ENCODE data around the gene GABBR2.
"Not testable (repeated sequence)": the region's sequence is repeated elsewhere in the genome, so short reads cannot be mapped to it uniquely, and the experiment has no call there.

The GABBR2 gene

DNA sequence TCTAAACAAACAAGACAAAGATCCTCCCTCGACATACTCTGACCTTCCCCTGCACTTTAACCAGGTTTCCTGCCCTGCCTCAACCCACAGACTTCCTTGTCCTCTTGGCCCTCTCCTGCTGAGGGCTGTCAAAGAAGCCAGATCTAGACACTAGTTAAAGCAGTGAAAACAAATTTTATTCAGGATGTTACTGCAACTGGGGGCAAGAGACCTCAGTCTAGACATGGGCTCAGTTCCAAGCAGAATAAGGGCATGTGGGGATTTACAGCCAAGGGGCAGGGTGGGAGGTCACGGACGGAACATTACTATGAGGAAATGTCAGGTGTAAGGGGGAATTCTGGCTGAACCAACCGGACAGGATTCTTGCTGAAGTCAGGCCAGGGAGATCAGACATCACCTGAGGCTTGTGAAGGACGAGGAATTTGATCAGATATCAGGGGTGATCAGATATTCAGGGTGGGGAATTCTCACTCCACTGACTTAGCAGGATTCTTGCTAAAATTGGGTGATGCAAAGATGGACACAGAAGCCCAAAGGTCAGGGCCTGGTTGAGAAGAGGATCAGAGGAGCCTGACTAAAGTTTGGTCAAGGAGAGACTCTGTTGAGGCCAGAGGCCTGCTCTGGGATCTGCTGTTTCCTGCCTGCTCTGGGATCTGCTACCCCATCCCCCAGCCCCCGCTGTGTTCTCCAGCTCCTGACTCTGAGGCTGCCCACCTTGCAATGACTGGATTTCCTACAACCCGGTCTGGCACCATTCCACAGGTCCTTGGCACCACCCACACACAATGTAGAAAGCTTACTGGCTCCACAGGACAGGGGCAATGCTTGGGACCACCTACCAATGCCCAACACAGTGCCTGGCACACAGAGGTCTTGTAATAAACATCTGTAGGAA, 21.5 kb downstream of the GABBR2 start:
- no peak for DNase-seq (ENCODE audit: low read depth in 2 of 2)

DNA sequence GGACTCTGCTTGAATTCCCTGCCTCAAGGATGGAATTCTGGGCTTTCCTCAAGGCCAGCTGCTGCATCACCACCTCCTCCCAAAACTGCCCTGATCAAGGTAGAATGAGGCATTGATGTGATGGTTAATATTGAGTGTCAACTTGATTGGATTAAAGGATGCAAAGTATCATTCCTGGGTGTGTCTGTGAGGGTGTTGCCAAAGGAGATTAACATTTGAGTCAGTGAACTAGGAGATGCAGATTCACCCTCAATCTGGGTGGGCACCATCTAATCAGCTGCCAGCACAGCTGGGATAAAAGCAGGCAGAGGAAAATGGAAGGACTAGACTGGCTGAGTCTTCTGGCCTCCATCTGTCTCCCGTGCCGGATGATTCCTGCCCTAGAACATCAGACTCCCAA, 23.9 kb downstream of the GABBR2 start:
- not testable (repeated sequence) for DNase-seq (ENCODE audit: low read depth in 2 of 2)

DNA sequence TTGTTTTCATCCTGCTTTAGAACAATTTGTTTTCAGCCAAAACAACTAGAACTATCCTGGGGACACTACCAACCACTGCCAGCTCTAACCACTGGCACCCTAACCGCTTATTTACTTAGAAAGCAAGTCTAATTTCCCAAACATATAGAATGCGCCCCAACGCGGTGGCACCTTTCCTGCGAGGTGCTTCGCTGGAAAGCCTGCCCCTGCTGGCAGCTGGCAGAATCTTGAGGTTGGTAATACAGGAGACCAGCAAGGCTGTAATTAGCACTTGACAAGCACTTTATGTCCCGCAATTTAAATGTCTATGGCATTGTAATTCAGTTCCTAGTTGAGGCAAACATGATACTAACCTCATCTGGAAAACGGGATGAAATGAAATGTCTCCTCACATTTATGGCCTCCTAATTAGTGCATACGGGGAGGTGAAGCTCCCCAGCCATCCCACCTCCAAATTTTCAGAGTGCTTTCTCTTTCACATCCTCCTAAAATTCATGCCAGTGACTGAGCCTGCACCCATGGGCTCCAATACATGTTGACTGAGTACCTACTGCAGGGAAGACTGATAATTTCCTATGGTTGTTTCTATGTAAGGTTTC, 30.4 kb downstream of the GABBR2 start:
- no peak for DNase-seq (ENCODE audit: low read depth in 2 of 2)

DNA sequence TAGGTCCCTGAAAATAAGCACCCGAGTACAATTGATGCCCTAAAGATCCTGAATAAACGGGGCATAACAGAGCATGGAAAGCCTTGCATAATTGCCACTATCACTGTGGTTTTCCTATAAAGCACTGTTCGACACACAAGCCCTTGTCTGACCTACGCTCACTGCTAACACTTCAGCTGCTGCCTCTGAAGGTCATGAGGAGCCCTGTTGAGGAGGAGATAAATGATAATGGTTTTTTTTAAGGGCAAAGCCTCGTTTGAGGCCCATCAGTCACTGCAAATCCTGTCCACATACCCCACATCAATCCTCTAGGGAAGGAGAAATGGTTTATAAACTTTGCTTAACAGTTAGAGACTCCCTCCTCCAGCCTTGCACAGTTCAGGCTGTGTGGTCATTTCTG, 35.1 kb downstream of the GABBR2 start:
- no peak for DNase-seq (ENCODE audit: low read depth in 2 of 2)

DNA sequence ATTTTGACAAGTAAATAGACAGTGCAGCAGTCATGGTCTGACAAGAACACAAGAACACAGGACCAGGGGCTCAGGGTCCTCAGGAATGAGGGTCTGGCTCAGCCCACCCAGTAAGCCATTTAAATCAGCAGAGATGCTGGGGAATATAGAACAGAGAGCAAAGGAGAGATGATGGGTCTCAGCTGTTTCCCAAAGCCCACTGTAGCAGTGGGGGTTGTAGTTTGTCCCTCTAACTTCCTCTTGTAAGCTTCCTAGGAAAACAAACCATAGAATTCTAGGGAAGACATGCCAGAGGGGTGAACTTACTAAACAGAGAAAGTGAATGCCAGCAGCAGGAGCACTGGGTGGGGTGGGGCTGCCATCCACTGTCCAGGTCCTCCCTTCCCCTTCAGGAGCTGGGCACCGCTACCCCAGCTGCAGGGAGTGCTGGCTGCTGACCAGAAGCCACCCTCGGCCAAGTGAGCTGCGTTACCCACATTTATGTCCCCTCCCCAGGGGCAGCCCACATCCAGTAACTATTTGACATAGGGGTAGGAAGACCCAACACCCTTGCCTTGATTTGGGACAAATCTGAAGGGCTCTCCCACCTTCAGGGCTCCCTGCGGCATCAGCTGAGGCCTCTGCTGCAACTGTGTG, 41.6 kb downstream of the GABBR2 start:
- DNase-seq (ENCODE audit: low read depth in 2 of 2), result no peak

DNA sequence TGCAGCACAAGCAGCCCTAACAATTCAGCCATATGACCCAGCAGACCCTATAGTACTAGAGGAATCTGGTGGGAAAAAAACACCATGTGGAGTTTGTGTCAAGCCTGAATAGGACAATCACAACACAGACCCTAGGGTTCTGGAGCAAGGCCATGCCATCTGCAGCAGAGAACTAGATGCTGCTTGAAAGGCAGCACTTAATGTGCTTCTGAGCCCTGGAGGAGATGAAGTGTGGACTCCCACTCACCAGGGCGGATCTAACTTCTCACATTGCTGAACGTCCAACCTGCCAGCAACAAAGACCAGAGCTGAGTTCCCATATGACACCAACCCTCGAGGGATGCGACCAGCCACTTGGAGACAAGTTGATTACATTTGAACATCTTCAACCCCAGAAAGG, 43.2 kb downstream of the GABBR2 start:
- no peak for DNase-seq (ENCODE audit: low read depth in 2 of 2)

DNA sequence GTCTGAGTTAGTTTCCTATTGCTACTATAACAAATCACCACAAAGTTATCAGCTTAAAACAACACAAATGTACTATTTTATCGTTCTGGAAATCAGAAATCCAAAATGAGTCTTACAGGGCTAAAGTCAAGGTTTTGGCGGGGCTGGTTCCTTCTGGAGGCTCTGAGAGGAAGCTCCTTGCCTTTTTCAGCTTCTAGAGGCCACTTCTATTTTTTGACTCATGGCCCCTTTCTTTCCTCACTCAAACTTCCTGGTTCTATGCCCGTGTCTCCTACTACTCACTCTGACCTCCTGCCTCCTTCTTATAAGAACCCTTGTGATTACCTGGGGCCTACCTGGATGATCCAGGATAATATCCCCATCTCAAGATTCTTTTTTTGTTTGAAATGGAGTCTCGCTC, 48.2 kb downstream of the GABBR2 start:
- DNase-seq (ENCODE audit: low read depth in 2 of 2), result no peak

DNA sequence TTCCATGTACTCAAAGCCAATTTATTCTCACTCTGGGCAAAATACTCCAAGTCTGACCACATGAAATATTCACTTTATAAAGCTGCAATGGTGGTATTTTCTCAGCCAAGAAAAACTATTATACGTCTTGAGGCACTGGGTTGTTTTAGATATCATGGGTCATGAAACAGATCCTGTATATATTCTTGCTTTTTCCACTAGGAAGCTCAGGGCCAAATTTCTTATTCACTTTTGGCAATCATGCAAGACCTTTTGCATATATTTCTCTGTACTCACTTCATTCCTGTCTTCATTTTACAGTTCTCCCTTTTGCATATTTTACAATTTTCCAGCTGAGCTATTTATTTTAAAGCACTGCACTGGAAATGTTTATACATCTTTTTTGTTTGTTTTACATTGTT, 49.8 kb downstream of the GABBR2 start:
- DNase-seq (ENCODE audit: low read depth in 2 of 2), result peak in 1 of 2 experiments; percentile 4

DNA sequence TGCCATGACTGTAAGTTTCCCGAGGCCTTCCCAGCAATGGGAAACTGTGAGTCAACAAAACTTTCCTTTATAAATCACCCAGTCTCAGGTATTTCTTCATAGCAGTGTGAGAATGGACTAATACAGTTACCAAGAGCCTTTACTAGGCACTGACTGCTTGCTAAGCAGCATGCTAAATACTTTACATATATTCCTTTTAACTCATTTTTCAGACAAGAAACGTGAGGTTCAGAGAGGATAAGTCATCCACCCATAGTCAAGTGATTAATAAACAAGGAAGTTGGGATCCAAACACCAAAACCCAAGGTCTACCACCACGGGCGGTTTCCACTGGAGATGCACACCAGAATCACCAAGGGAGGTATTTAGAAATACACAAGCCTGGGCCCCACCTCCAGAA, 50.8 kb downstream of the GABBR2 start:
- DNase-seq (ENCODE audit: low read depth in 2 of 2), result peak in 1 of 2 experiments; percentile 4

DNA sequence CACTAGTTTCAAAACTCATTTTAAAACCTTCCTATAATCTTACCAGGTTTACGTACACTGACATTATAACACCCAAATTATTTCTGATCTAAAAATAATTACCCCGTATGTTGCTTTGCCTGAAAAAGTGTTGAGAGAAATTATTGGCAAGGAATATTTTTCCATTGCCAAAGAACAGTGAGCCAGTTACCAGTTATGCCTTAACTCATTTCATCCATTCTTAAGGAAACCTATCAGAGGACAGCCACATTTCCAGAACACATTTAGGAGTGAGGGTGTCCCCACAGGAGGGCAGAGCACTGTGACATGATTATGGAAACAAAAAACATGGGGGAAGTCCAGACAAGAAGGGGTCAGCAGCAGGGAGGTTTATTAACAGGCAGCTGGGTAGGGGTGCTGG, 52.2 kb downstream of the GABBR2 start:
- no peak for DNase-seq (ENCODE audit: low read depth in 2 of 2)

DNA sequence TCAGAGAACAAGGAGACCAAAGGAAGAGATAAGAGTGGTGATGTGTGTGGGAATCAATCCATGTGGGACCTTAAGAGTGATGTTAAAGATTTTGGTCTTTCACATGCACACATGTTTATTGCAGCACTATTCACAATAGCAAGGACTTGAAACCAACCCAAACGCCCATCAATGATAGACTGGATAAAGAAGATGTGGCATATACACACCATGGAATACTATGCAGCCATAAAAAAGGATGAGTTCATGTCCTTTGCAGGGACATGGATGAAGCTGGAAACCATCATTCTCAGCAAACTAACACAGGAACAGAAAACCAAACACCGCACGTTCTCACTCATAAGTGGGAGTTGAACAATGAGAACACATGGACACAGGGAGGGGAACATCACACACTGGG, 53.3 kb downstream of the GABBR2 start:
- not testable (repeated sequence) for DNase-seq (ENCODE audit: low read depth in 2 of 2)

DNA sequence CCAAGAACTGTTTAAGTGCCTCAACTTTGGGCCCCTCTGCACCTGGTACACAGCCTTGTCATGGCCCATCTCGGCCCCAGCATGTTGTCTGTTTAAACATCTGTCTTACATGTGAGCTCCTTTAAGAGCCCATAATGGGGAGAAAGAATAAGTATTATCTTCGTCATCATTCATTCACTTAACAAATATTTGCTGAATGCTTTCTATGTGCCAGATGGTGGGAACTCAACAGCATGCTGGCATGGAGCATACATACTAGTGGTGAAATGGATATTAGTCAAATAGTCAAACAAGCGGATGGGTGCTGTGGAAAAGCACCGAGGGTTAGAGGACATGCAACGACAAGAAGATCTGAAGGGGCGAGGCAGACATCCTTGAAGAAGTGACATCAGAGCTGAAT, 54.5 kb downstream of the GABBR2 start:
- peak; percentile 63 to 67 for DNase-seq (ENCODE audit: low read depth in 2 of 2)

DNA sequence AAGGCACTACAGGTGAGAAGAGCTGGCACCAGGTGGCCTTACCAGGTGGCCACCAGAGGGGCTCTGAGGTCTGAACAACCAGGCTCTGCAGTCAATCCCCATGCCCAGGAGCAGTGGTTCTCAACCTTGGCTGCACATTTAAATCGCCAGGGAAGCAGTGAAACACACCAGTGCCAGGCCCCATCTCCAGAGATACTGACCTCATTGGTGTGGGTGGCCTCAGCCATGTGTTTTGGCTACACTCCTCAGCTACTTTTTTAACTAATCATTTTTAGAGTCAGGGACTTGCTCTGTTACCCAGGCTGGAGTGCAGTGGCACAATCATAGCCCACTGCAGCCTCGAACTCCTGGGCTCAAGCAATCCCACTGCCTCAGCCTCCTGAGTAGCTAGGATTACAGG, 56.0 kb downstream of the GABBR2 start:
- no peak for DNase-seq (ENCODE audit: low read depth in 2 of 2)

DNA sequence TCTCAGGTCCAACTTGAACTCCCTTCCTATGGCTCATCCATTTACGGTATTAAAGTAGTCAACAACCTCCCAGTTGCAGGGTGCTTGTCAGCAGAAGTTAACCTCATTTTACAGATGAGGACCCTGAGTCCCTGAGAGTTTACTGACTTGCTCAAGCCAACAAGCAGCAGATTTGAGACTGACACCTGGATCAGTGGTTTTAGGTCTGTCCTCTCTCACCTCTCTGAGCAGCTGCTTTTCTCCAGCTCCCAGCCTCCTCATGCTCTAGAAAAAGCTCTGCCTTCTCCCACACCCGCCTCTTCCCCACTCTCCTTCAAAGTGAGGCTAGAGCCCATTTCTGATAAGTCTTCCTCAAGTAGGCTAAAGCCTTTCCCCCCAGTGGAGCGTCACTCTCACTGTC, 56.4 kb downstream of the GABBR2 start:
- no peak for DNase-seq (ENCODE audit: low read depth in 2 of 2)

DNA sequence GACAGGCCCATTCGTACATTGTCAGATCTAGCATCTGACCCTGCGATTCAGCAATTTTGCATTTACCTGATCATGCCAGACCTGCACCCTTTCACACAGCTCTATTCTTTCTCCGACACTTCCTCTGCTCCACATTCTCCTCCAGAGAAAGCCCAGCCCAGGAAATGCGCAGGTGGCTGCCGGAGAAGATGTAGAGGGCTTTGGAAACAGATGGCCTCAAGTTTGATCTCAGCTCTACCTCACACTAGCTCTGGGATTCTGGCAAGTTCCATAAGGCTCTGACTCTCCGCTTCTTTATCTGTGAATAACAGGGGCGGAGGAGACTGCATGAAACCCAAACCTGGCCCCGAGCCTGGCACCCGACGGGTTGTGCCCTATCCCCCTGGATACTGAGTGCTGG, 61.5 kb downstream of the GABBR2 start:
- DNase-seq (ENCODE audit: low read depth in 2 of 2), result no peak

DNA sequence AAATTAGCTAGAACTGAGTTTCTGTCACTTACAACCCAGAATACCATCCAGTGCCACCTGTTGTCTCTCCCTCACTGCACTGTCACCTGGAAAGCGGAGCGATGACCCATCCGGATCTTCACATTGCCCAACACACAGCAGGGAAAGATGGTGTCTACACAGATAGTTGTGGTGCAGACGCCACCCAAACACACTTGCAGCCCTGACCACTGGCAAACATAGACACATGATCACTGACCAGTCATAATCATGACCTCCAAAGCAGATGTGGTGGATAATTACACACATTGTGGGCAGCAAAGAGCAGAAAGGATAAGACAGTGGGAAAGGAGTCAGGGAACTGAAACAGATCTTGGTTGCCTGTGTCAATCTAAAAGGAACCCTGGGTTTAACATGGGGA, 64.7 kb downstream of the GABBR2 start:
- no peak for DNase-seq (ENCODE audit: low read depth in 2 of 2)

DNA sequence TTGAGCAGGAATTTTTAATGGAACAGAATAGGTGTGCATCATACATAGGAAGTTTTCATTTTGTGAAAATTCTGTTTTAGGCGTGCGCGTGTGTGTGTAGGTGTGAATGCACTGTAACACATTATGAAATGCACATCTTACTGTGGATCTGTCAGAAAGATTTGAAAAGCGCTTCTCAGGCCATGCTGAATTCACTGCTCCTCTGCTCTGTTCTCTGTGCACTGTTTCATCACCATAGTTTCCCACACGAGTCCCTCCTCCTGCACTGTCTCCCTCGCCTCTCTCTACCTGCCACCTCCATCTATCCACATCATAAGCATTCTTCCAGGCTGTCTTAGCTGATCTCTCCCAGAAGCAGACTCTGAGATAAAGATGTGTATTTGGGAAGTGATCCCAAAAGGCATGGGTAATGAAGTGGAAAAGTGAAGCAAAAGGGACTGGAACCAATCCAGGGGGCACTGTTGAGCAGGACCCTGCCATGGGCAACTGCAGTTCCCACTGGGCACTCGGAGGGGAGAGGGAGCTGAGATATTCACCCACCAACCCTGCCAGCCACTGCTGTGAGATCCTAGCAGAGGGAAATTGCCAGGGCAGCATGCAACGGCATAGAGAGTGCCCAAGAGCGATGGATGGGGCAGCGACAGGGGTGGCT, 65.9 kb downstream of the GABBR2 start:
- no peak for DNase-seq (ENCODE audit: low read depth in 2 of 2)

DNA sequence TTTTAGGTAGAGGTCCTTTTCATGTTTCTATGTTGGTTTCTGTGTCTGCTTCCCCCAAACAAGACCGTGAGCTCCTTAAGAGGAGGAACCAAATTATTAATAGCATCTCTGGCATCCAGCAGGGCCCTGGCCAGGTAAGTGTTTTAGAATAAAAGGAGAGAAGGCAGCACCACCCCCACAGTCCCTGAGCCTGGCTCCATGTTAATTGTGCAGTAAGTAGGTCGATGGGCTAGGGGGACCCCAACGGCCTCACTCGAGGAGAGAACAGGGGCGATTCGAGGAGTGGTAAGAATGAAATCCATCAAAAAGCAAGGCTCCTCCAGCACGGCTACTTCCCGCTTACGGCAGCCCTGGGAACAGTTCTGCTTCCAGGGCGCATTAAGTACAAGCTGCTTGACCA, 67.0 kb downstream of the GABBR2 start:
- DNase-seq (ENCODE audit: low read depth in 2 of 2), result no peak

DNA sequence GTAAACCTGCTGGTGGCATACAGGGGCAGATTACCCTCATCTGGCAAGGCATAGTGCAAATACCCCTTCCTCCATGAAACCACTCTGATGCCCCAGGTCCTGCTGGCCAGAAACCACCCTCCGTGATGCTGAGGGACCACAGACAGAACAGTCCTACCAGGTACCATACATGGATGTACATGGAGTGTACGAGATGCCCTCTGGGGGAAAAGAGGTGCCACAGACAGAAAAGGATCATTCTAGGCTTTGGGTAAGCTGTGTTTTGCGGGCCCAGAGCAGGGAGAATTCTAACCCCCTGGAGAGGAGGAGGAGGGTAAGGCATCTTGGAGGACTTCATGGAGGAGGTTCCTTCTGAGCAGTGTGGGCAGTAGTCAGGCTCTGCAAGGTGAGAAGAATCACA, 68.3 kb downstream of the GABBR2 start:
- DNase-seq (ENCODE audit: low read depth in 2 of 2), result no peak

DNA sequence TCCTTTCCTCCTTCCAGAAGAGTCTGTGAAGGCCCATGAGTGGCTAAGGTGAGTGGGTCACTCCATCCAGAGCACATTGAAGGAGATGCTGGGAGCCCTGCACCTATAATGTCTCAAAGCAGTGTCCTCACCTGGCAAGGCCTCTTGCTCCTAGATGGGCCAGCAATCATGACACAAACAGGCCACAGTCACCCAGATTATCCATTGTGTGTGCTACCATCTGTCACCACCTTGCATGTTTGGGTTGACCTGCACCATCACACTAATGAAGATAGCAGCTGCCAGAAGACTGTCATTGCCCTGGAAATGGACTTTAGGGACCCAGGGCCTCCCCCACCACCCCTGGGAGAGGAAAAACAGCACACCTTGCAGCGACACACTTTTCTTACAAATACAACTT, 69.6 kb downstream of the GABBR2 start:
- no peak for DNase-seq (ENCODE audit: low read depth in 2 of 2)

DNA sequence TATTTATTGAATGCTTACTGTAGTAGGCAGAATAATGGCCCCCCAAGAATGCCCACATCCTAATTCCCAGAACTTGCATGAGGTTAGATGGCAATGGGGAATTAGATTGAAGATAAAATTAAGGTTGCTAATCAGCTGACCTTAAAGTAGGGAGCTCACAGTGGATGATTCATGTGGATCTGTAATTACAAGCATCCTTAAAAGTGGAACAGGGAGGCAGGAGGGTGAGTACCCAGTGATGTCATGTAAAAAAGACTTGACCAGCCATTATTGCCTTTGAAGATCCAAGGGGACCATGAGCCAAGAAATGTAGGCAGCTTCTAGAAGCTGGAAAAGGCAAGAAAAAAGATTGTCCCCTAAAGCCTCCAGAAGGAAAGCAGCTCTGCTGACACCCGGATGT, 71.4 kb downstream of the GABBR2 start:
- DNase-seq (ENCODE audit: low read depth in 2 of 2), result no peak

DNA sequence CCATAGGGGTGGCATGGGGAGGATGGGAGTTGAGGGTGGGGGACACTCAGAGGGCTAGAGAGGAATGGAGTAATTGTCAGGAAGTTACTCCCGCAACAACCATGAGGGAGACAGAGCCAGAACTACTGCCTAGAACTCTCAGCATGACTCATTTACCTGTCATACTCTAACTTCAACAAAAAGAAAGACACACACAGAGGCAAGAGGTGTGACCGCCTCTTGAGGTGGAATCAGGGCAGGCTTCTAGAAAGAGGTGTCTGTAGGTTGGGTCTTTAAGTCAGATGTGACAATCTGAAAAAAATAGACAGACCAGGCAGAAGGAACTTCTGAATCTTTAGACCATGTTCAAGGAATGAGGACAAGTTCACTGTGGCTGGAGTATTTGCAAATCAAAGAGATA, 73.4 kb downstream of the GABBR2 start:
- no peak for DNase-seq (ENCODE audit: low read depth in 2 of 2)

All from fibroblast of skin of left quadriceps (primary cell).